ENCODE results near the gene PBLD. TPM values are rescaled to one million over a fixed set of nuclear protein-coding genes. Genes with fewer than 3 reads are reported as not detected.
"Not testable (repeated sequence)": the region's sequence is repeated elsewhere in the genome, so short reads cannot be mapped to it uniquely, and the experiment has no call there.

Gene PBLD
- total RNA-seq, 1 donor from 2014 or later: 2.6 TPM

- DNase-seq (no peak), ATAC-seq (no peak)
- no peaks in the 10 kb centered on the region for H3K9me3 ChIP-seq
- no peak overlapping the region for H3K27ac ChIP-seq
- H3K36me3 ChIP-seq: no peaks in the 10 kb centered on the region
- intact Hi-C loops (cut with DNase I): no loop called here
- no peaks in the 10 kb centered on the region for H3K4me1 ChIP-seq
- TF ChIP-seq, protein P1, sequence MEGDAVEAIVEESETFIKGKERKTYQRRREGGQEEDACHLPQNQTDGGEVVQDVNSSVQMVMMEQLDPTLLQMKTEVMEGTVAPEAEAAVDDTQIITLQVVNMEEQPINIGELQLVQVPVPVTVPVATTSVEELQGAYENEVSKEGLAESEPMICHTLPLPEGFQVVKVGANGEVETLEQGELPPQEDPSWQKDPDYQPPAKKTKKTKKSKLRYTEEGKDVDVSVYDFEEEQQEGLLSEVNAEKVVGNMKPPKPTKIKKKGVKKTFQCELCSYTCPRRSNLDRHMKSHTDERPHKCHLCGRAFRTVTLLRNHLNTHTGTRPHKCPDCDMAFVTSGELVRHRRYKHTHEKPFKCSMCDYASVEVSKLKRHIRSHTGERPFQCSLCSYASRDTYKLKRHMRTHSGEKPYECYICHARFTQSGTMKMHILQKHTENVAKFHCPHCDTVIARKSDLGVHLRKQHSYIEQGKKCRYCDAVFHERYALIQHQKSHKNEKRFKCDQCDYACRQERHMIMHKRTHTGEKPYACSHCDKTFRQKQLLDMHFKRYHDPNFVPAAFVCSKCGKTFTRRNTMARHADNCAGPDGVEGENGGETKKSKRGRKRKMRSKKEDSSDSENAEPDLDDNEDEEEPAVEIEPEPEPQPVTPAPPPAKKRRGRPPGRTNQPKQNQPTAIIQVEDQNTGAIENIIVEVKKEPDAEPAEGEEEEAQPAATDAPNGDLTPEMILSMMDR (IDR thresholded peaks at IDR 0.05): no peak
- H3K27me3 ChIP-seq (ENCODE audit: low read depth): no peaks in the 10 kb centered on the region
- no peak overlapping the region for H3K4me3 ChIP-seq
Measured at GRCh38 chr10:68288717-68289116, 44.0 kb downstream of the PBLD start.

DNA sequence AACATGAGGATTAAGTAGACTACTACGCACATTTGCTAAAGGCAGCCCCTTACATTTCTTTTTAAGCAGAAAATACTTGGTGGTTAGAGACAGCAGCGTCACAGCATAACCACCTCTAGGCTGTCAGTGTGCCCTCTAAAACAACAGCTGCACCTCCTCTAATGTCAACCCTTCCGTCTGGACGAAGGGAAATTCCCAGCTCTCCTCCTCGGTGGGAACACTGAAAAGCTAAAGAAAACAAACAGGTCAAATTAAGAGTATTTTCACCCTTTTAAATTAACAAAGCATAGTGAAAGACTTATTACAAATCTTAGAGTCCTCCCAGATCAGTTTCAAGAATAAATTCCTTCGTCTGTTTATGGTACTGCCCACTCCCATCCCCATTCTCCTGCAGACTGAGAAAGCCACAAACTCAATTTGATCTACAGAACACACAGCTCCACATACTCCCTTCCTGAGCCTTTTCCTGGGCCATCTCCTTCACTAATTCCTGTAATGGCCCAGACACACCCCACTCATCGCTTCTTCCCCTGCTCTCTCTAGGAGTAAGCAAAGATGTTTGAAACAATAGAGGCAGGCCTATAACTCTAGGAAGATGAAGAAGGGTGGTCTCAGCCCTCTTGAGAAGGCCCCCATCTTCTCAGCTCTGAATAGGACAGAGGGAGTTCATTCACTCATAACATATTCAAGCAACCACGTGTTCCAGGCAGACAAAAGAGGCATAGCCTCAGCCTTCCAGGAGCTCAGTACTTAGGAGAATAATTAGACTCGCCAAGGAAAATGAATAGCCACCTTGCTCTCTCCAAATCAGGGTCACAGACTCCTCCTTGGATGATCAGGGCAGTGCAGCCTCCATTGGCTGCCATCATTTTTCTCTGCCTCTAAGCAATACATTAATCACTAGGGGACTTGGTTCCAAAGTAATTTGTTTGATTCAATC is 48.4 kb downstream of the PBLD start:
- Histone ChIP-seq H3K36me3 (no peaks in the 10 kb centered on the region), H3K27me3 (ENCODE audit: low read depth) (no peaks in the 10 kb centered on the region), H3K27ac (no peak overlapping the region), H3K9me3 (no peaks in the 10 kb centered on the region), H3K4me1 (no peaks in the 10 kb centered on the region), H3K4me3 (no peak overlapping the region)
- TF ChIP-seq, protein P1 (IDR thresholded peaks at IDR 0.05): no peak
- ATAC-seq (no peak), DNase-seq (no peak)
- intact Hi-C loops (cut with DNase I): no loop called here

GRCh38 chr10:68280758-68281157 is 52.0 kb downstream of the PBLD start:
- ATAC-seq (no peak), DNase-seq (no peak)
- TF ChIP-seq, protein P1 (IDR thresholded peaks at IDR 0.05): no peak
- no peaks in the 10 kb centered on the region for H3K27me3 ChIP-seq (ENCODE audit: low read depth)
- intact Hi-C loops (cut with DNase I): no loop called here
- H3K36me3 ChIP-seq: no peaks in the 10 kb centered on the region
- no peak overlapping the region for H3K4me3 ChIP-seq
- H3K9me3 ChIP-seq: no peaks in the 10 kb centered on the region
- H3K4me1 ChIP-seq: no peaks in the 10 kb centered on the region
- no peak overlapping the region for H3K27ac ChIP-seq

- H3K9me3 ChIP-seq; intact Hi-C loops (cut with DNase I); DNase-seq; H3K27ac ChIP-seq; H3K36me3 ChIP-seq; H3K4me1 ChIP-seq; H3K27me3 ChIP-seq (ENCODE audit: low read depth); ATAC-seq; H3K4me3 ChIP-seq: not testable (repeated sequence)
Measured at GRCh38 chr10:68278906-68279753, 53.6 kb downstream of the PBLD start.

DNA sequence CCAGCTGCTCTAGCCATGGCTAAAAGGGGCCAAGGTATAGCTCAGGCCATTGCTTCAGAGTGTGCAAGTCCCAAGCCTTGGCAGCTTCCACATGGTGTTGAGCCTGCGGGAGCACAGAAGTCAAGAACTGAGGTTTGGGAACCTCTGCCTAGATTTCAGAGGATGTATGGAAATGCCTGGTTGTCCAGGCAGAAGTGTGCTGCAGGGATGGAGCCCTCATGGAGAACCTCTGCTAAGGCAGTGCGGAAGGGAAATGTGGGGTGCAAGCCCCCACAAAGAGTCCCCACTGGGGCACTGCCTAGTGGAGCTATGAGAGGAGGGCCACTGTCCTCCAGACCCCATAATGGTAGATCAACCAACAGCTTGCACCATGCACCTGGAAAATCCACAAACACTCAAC is 54.9 kb downstream of the PBLD start:
- not testable (repeated sequence) for DNase-seq, ATAC-seq

GRCh38 chr10:68276224-68276623 is 56.5 kb downstream of the PBLD start:
- no peak overlapping the region for H3K4me3 ChIP-seq
- H3K27me3 ChIP-seq (ENCODE audit: low read depth): no peaks in the 10 kb centered on the region
- no peaks in the 10 kb centered on the region for H3K36me3 ChIP-seq
- no peak for ATAC-seq
- intact Hi-C loops (cut with DNase I): no loop called here
- H3K27ac ChIP-seq: no peak overlapping the region
- no peaks in the 10 kb centered on the region for H3K4me1 ChIP-seq
- DNase-seq: no peak
- TF ChIP-seq, protein P1 (IDR thresholded peaks at IDR 0.05): no peak
- H3K9me3 ChIP-seq: no peaks in the 10 kb centered on the region

More for the DNA sequence above, 54.9 kb downstream of the PBLD start:
- H3K4me1 ChIP-seq; H3K9me3 ChIP-seq; H3K27me3 ChIP-seq (ENCODE audit: low read depth); intact Hi-C loops (cut with DNase I); H3K36me3 ChIP-seq; H3K4me3 ChIP-seq; H3K27ac ChIP-seq: not testable (repeated sequence)

All from lower lobe of right lung (tissue), 2 donors.